ENCODE results near the gene TERB2. TPM values are rescaled to one million over a fixed set of nuclear protein-coding genes. Genes with fewer than 3 reads are reported as not detected.
"Not testable (repeated sequence)": the region's sequence is repeated elsewhere in the genome, so short reads cannot be mapped to it uniquely, and the experiment has no call there.

The TERB2 gene
- total and polyA plus RNA-seq, 5 donors from 2014 or later = not detected

DNA sequence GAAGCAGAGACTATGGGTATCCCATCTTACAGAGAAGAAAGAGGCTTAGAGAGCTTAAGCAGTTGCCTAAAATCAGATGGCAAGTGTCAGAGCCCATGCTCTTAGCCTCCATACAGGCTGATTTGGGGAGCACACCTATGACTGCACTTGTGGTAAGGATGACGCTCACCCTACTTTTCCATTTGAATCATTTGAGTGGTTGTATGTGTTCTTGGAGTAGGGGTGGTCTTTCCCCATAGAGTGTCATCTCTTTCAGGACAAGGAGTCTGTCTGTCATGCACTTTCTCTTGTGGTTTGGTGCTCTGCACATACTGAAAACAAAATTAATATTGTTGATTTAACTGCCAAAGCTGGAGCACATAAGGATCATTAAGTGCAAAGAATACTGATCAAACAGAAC is 31.2 kb downstream of the TERB2 start:
- H3K27me3 Mint-ChIP-seq = peaks cover 60% of the 10 kb centered on the region
- not testable (repeated sequence) for H3K36me3 ChIP-seq (ENCODE audit: control insufficient read depth, insufficient read depth, low read length); H3K27ac Mint-ChIP-seq; H3K4me1 ChIP-seq (ENCODE audit: control insufficient read depth, insufficient read depth, low read length, poor library complexity, severe bottlenecking); ATAC-seq (ENCODE audit: low read depth in 2 of 2); H3K36me3 Mint-ChIP-seq; DNase-seq; H3K4me3 Mint-ChIP-seq; H3K9me3 Mint-ChIP-seq; H3K4me1 Mint-ChIP-seq; H3K4me3 ChIP-seq (ENCODE audit: low read depth, low read length); H3K27me3 ChIP-seq (ENCODE audit: control insufficient read depth, insufficient read depth, low read length); H3K9me3 ChIP-seq (ENCODE audit: control insufficient read depth in 2 of 2, low read length in 2 of 2); H3K27ac ChIP-seq (ENCODE audit: insufficient read depth, low read length, poor library complexity, severe bottlenecking)

DNA sequence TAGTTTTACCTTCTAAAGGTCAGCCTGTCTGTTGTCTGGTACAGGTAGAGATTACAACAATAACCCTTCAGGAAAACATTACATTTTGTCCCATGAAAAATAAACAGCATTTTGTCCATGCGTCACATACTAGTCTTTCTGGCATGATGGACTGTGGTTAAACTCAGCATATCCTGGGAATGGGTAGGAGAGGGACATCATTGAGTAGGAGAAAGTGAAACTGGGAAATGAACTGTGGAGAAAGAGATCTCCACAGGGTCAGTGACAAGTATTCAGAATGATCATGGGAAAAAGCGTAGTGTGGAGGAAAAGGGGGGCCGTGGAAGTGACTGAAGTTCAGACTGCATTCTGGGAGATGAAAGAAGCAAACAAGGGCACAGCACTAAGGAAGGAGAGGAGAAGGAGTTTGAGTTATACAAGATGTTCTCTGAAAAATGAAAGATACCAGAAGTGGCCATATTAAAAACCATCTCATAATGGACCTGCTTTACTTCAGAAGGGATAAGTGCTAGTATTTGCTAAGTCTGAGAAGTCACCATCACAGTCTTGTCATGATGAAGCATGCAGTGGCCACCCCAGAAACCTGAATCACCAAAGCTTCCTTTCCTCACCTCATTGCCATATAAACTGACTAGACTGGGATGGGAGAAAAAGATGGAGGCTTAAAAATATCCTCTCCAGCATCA is 31.8 kb downstream of the TERB2 start:
- not testable (repeated sequence) for H3K4me1 ChIP-seq (ENCODE audit: control insufficient read depth, insufficient read depth, low read length, poor library complexity, severe bottlenecking); H3K9me3 ChIP-seq (ENCODE audit: control insufficient read depth in 2 of 2, low read length in 2 of 2); H3K4me3 Mint-ChIP-seq; H3K36me3 ChIP-seq (ENCODE audit: control insufficient read depth, insufficient read depth, low read length); H3K4me3 ChIP-seq (ENCODE audit: low read depth, low read length); DNase-seq; H3K9me3 Mint-ChIP-seq; H3K27me3 ChIP-seq (ENCODE audit: control insufficient read depth, insufficient read depth, low read length); ATAC-seq (ENCODE audit: low read depth in 2 of 2); H3K27ac ChIP-seq (ENCODE audit: insufficient read depth, low read length, poor library complexity, severe bottlenecking); H3K4me1 Mint-ChIP-seq; H3K36me3 Mint-ChIP-seq; H3K27ac Mint-ChIP-seq
- H3K27me3 Mint-ChIP-seq = peaks cover 66% of the 10 kb centered on the region

DNA sequence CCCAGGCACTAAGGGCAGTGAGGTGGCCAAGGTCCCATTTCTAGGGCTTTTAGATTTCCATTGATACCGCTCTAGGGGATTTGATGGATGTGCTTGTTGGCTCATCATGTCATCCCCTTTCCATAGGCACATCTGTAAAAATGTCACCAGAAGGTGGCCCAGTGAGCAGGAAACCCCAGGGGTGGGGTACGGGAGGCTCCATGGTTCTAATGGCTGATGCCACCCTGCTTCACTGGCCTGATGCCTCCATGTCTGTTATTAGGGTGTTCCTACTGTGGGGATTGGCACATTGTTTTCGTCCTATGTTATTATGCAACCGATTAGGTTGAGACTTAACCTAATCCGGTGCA is 32.4 kb downstream of the TERB2 start:
- not testable (repeated sequence) for H3K4me1 ChIP-seq (ENCODE audit: control insufficient read depth, insufficient read depth, low read length, poor library complexity, severe bottlenecking); H3K9me3 Mint-ChIP-seq; H3K27ac ChIP-seq (ENCODE audit: insufficient read depth, low read length, poor library complexity, severe bottlenecking); H3K4me3 ChIP-seq (ENCODE audit: low read depth, low read length); H3K4me3 Mint-ChIP-seq; H3K27me3 ChIP-seq (ENCODE audit: control insufficient read depth, insufficient read depth, low read length); H3K36me3 Mint-ChIP-seq; H3K4me1 Mint-ChIP-seq; H3K9me3 ChIP-seq (ENCODE audit: control insufficient read depth in 2 of 2, low read length in 2 of 2); DNase-seq; H3K27ac Mint-ChIP-seq; ATAC-seq (ENCODE audit: low read depth in 2 of 2); H3K36me3 ChIP-seq (ENCODE audit: control insufficient read depth, insufficient read depth, low read length)
- peaks cover 66% of the 10 kb centered on the region for H3K27me3 Mint-ChIP-seq

DNA sequence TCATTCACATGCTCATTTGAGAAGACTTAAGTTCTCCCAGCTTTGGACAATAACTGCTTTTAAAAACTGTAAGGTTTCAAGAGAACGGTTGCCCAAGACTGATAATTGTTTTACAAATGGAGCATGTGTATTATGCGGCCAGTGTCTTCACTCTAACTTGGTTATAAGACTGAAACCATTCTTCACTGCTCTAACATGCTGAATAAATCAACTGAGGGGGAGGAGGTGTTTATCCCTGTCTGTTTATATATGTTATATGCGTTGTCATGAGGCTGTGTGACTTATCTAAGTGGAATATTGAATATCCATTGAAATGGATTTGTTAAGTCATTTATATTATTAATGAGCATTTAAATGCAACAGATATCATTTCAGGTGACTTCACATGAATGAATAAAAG is 41.1 kb downstream of the TERB2 start:
- H3K4me3 Mint-ChIP-seq; ATAC-seq (ENCODE audit: low read depth in 2 of 2); H3K36me3 Mint-ChIP-seq; H3K27ac ChIP-seq (ENCODE audit: insufficient read depth, low read length, poor library complexity, severe bottlenecking); H3K4me1 Mint-ChIP-seq; H3K9me3 ChIP-seq (ENCODE audit: control insufficient read depth in 2 of 2, low read length in 2 of 2); H3K27ac Mint-ChIP-seq; H3K4me3 ChIP-seq (ENCODE audit: low read depth, low read length); DNase-seq; H3K4me1 ChIP-seq (ENCODE audit: control insufficient read depth, insufficient read depth, low read length, poor library complexity, severe bottlenecking); H3K36me3 ChIP-seq (ENCODE audit: control insufficient read depth, insufficient read depth, low read length); H3K27me3 ChIP-seq (ENCODE audit: control insufficient read depth, insufficient read depth, low read length); H3K9me3 Mint-ChIP-seq: not testable (repeated sequence)
- H3K27me3 Mint-ChIP-seq = peaks cover 45% of the 10 kb centered on the region

DNA sequence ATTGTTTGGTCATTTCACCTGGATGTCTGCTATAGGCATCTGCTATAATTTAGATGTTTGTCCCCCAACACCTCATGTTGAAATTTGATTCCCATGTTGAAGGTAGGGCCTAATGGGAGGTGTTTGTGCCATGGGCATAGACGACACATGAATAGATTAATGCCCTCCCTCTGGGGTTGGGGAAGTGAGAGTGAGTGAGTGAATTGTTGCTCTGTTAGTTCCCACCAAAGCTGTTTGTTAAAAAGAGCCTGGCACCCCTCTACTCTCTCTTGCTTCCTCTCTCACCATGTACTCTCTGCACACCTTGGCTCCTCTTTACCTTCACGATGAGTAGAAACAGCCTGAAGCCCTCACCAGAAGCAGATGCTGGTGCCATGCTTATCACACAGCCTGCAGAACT is 42.6 kb downstream of the TERB2 start:
- H3K4me3 ChIP-seq (ENCODE audit: low read depth, low read length) = no peak overlapping the region
- no peaks in the 10 kb centered on the region for H3K4me1 ChIP-seq (ENCODE audit: control insufficient read depth, insufficient read depth, low read length, poor library complexity, severe bottlenecking)
- H3K4me3 Mint-ChIP-seq = no peak overlapping the region
- no peaks in the 10 kb centered on the region for H3K36me3 Mint-ChIP-seq
- H3K9me3 ChIP-seq (ENCODE audit: control insufficient read depth in 2 of 2, low read length in 2 of 2) = no peaks in the 10 kb centered on the region
- peaks cover 32% of the 10 kb centered on the region for H3K27me3 Mint-ChIP-seq
- no peaks in the 10 kb centered on the region for H3K27me3 ChIP-seq (ENCODE audit: control insufficient read depth, insufficient read depth, low read length)
- no peak for DNase-seq
- peaks cover 0 to 2% (median 0%) of the 10 kb centered on the region in 7 donors for H3K9me3 Mint-ChIP-seq
- H3K27ac ChIP-seq (ENCODE audit: insufficient read depth, low read length, poor library complexity, severe bottlenecking) = no peak overlapping the region
- no peaks in the 10 kb centered on the region for H3K36me3 ChIP-seq (ENCODE audit: control insufficient read depth, insufficient read depth, low read length)
- no peak for ATAC-seq (ENCODE audit: low read depth in 2 of 2)
- H3K27ac Mint-ChIP-seq = no peak overlapping the region
- H3K4me1 Mint-ChIP-seq = no peaks in the 10 kb centered on the region

DNA sequence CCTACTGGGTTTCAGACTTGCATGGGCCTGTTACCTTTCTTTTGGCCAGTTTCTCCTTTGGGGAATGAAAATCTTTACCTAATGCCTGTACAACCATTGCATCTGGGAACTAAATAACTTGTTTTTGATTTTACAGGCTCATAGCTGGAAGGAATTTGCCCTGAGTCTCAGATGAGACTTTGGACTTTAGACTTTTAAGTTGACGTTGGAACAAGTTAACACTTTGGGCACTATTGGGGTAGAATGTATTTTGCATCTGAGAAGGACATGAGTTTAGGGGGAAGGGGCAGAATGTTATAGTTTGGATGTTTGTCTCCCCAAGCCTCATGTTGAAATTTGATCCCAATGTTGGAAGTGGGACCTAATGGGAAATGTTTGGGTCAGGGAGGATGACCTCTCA is 44.7 kb downstream of the TERB2 start:
- H3K4me3 ChIP-seq (ENCODE audit: low read depth, low read length); H3K4me3 Mint-ChIP-seq; ATAC-seq (ENCODE audit: low read depth in 2 of 2); H3K4me1 ChIP-seq (ENCODE audit: control insufficient read depth, insufficient read depth, low read length, poor library complexity, severe bottlenecking); DNase-seq; H3K9me3 ChIP-seq (ENCODE audit: control insufficient read depth in 2 of 2, low read length in 2 of 2); H3K36me3 Mint-ChIP-seq; H3K36me3 ChIP-seq (ENCODE audit: control insufficient read depth, insufficient read depth, low read length); H3K27ac Mint-ChIP-seq; H3K27me3 ChIP-seq (ENCODE audit: control insufficient read depth, insufficient read depth, low read length); H3K4me1 Mint-ChIP-seq; H3K9me3 Mint-ChIP-seq; H3K27ac ChIP-seq (ENCODE audit: insufficient read depth, low read length, poor library complexity, severe bottlenecking): not testable (repeated sequence)
- H3K27me3 Mint-ChIP-seq = peaks cover 17% of the 10 kb centered on the region

DNA sequence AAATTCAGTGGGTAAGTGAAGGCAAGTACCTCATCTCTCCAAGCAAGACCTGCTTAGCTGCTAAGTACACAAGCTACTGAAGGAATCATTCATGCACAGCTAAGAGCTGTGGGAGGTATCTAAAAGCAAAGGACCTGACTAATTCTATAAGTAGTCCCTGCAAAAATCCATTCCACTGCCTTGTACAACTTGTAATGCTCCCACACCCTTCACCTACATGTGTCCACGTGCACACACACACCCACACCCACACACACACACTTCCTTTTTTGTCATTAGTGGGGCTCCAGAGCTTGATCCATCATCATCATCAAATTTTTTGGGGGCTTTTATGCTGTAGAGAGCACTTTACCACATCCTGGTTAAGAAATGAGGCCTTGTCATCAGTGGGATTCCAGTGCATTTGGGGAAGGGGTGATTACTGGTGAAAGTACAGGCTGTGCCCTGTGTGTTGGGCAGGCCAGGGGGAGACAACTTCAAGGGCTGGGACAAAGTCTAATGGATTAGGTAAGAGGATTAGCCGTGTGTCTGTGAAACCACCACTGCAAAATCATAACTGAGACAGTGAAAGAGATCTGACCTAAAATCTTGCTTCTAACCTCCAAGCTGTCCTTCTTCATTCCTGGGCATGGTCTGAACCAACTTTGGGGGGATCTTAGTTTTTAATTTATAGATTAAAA is 47.4 kb downstream of the TERB2 start:
- not testable (repeated sequence) for H3K36me3 Mint-ChIP-seq, H3K9me3 Mint-ChIP-seq

DNA sequence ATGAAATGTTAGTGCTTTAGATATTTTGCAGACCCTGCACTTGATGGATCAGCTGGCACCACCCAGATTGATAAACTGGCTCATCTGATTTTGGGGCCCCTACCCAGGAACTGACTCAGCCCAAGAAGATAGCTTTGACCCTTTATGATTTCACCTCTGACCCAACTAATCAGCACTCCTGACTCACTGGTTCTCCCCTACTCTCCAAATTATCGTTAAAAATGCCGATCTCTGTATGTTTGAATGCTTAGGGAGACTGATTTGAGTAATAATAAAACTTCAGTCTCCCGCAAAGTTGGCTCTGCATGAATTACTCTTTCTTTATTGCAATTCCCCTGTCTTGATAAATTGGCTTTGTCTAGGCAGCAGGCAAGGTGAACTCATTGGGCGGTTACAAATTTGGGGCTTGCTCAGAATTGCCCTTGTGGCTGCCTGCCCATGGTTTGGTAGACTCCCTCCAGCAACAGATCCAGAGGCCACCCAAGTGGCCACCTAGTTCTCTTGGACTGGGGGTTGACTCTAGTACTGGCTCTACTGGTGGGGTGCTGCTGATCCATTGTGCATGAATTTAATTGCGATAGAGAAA is 48.2 kb downstream of the TERB2 start:
- H3K27me3 Mint-ChIP-seq = peaks cover 20% of the 10 kb centered on the region
- H3K27ac Mint-ChIP-seq; H3K27me3 ChIP-seq (ENCODE audit: control insufficient read depth, insufficient read depth, low read length); ATAC-seq (ENCODE audit: low read depth in 2 of 2); H3K27ac ChIP-seq (ENCODE audit: insufficient read depth, low read length, poor library complexity, severe bottlenecking); H3K4me3 ChIP-seq (ENCODE audit: low read depth, low read length); H3K36me3 ChIP-seq (ENCODE audit: control insufficient read depth, insufficient read depth, low read length); H3K9me3 Mint-ChIP-seq; H3K4me1 Mint-ChIP-seq; H3K36me3 Mint-ChIP-seq; H3K9me3 ChIP-seq (ENCODE audit: control insufficient read depth in 2 of 2, low read length in 2 of 2); H3K4me3 Mint-ChIP-seq; DNase-seq; H3K4me1 ChIP-seq (ENCODE audit: control insufficient read depth, insufficient read depth, low read length, poor library complexity, severe bottlenecking): not testable (repeated sequence)

More for the DNA sequence above, 47.4 kb downstream of the TERB2 start:
- H3K27ac ChIP-seq (ENCODE audit: insufficient read depth, low read length, poor library complexity, severe bottlenecking); H3K9me3 ChIP-seq (ENCODE audit: control insufficient read depth in 2 of 2, low read length in 2 of 2); H3K4me1 Mint-ChIP-seq; H3K4me3 ChIP-seq (ENCODE audit: low read depth, low read length); H3K4me3 Mint-ChIP-seq; H3K27ac Mint-ChIP-seq; DNase-seq; H3K27me3 ChIP-seq (ENCODE audit: control insufficient read depth, insufficient read depth, low read length); H3K36me3 ChIP-seq (ENCODE audit: control insufficient read depth, insufficient read depth, low read length); H3K4me1 ChIP-seq (ENCODE audit: control insufficient read depth, insufficient read depth, low read length, poor library complexity, severe bottlenecking); ATAC-seq (ENCODE audit: low read depth in 2 of 2): not testable (repeated sequence)
- peaks cover 17% of the 10 kb centered on the region for H3K27me3 Mint-ChIP-seq
